GM21619 (cell line): ENCODE results near the gene COL24A1.

Experiments
- ATAC-seq: cut with Tn5 transposase; IDR thresholded peaks from one replicate; pipeline ENCODE4 v1.9.1; 2021; ENCODE audit not compliant: unreplicated experiment

Gene COL24A1

GRCh38 chr1:86156566-86157455, at the start of gene COL24A1:
Gene COL24A1, minus strand, starts transcription at chr1:86156772. Its CDS starts 376 bp downstream, at chr1:86156396.
- no peak for ATAC-seq

GRCh38 chr1:86205741-86206140, 49.2 kb upstream of the COL24A1 start:
- ATAC-seq = no peak

- no peak for ATAC-seq
These were observed 46.2 kb upstream of the COL24A1 start for GRCh38 chr1:86202552-86203340.

GRCh38 chr1:86201311-86201710, 44.7 kb upstream of the COL24A1 start:
- ATAC-seq = no peak

- no peak for ATAC-seq
These were observed 44.3 kb upstream of the COL24A1 start for GRCh38 chr1:86200901-86201300.

GRCh38 chr1:86197206-86197855, 40.8 kb upstream of the COL24A1 start:
- ATAC-seq = no peak

- no peak for ATAC-seq
These were observed 38.7 kb upstream of the COL24A1 start for GRCh38 chr1:86195281-86195680.

GRCh38 chr1:86194491-86195034, 38.0 kb upstream of the COL24A1 start:
- ATAC-seq = no peak

GRCh38 chr1:86192417-86192816, 35.8 kb upstream of the COL24A1 start:
- no peak for ATAC-seq

- no peak for ATAC-seq
These were observed 35.4 kb upstream of the COL24A1 start for GRCh38 chr1:86191958-86192357.

GRCh38 chr1:86190873-86191272, 34.3 kb upstream of the COL24A1 start:
- ATAC-seq = no peak

- ATAC-seq = no peak
These were observed 27.9 kb upstream of the COL24A1 start for GRCh38 chr1:86184426-86184825.

GRCh38 chr1:86183810-86184209, 27.2 kb upstream of the COL24A1 start:
- ATAC-seq = no peak

GRCh38 chr1:86176226-86176625, 19.7 kb upstream of the COL24A1 start:
- no peak for ATAC-seq

GRCh38 chr1:86175756-86176155, 19.2 kb upstream of the COL24A1 start:
- ATAC-seq = no peak

- no peak for ATAC-seq
These were observed 13.1 kb upstream of the COL24A1 start for GRCh38 chr1:86169625-86170024.

GRCh38 chr1:86159800-86160199, 3.2 kb upstream of the COL24A1 start:
- no peak for ATAC-seq

- no peak for ATAC-seq
These were observed 586 bp downstream of the COL24A1 start for GRCh38 chr1:86155807-86156565.

GRCh38 chr1:86155051-86155806, 1.3 kb downstream of the COL24A1 start:
- no peak for ATAC-seq

GRCh38 chr1:86154571-86155050, 2.0 kb downstream of the COL24A1 start:
- ATAC-seq = no peak
